GM11168 (cell line): ENCODE results near the gene ZNF593OS.

ENCODE experiments used
- in situ Hi-C: fragments of 300-500 bp; cut with MboI; formaldehyde crosslinking; loops from one replicate; pipeline ENCODE4 v1.12.0; 2022; ENCODE audit warnings: low sequenced_read_pairs; ENCODE audit not compliant: unreplicated experiment

Gene ZNF593OS

DNA sequence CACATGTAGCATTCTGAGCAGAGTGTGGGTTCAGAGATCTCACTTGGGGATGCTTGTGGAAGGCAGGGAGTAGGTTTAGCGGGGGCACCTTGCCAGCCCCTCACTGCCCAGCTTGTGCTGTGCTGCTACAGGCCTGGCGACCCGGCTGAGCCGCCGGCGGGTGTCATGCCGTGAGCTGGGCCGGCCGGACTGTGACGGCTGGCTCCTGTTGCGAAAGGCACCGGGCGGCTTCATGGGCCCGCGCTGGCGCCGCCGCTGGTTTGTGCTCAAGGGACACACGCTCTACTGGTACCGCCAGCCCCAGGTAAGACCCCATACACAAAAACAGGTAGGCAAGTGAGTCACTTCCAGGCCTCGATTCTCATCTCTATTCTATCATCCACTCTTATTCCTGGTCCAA, 13.3 kb upstream of the ZNF593OS start:
- in situ Hi-C loops, result no loop called here

DNA sequence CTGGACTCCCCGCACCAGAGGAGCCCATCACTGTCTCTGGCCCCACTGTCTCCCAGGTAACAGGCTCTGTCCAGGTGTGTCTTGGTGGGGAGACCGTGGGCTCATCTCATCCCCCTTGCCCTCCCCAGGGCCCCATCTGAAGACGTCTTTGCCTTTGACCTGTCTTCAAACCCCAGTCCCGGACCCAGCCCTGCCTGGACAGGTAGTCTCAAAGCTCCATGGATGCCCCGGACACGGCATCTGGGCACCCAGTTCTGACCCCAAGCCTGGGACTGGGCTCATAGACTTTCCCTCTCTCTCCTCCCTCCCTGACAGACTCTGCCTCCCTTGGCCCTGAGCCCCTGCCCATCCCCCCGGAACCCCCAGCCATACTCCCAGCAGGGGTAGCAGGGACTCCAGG, 12.5 kb upstream of the ZNF593OS start:
- in situ Hi-C loops, result no loop called here

DNA sequence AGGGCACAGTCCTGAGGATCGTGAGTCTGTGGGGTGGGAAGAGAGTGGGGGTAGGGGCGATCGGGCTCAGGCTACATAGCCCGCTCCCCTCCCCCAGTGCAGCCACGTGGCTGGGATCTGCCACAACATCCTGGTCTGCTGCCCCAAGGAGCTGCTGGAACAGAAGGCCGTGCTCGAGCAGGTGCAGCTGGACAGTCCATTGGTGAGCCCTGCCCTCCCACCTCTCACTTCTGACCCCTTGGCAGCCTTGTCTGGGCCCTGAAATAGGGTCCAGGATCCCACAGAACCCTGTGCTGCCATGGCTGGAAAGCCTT, 10.7 kb upstream of the ZNF593OS start:
- in situ Hi-C loops, result no loop called here

DNA sequence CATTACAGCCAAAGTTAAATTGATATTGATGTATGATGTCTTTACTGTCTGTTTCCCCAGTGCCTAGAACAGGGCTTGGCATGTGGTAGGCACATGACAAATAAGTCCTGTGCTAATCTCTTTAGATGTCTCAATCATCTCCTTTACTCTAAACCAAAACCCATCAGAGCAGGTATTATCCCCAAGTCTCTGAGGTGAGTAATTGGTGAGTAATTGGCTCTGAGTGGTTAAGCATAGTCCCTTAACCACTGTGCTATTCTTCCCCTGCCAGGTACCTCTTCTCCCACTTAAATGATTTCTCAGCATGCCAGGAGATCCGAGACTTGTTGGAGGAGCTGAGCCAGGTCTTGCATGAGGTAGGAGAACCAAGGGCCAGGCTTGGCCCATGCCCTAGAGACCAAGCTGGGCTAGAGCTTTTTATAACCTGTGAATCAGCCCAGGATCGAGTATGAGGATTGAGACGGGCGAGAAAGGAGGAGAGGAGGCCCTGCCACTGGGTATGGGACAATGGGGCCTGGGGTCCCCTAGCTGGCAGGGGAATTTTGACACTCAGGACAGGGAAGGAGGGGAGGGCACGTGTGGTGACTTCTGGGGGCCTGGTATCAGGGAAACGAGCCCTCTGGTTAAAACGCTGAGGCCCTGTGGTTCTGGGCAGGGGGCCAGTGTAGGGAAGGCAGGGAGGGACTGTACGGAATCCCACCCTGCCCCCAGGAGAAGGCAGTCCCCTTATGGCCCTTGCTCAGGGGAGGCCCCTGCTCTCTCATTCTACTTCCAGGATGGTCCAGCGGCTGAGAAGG, 10.2 kb upstream of the ZNF593OS start:
- in situ Hi-C loops, result no loop called here

DNA sequence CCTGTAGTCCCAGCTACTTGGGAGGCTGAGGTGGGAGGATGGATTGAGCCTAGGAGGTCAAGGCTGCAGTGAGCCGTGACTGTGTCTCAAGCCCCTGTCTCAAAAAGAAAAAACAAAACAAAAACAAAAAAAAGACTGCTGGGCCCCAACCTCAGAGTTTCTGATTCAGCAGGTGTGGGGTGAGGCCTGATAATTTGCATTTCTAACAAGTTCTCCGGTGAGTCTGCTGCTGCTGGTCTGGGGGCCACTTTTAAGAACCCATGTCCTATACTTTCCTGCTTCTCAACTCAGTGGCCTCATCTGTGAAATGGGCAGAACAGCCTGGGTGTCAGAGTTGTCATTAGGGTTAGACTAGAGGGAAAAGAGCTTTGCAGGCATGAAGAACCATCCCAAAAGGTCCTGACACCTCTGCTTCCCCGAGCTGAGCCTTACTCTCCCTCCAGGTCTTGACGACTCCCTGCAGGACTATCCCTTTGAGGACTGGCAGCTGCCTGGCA, 8.4 kb upstream of the ZNF593OS start:
- in situ Hi-C loops, result no loop called here

DNA sequence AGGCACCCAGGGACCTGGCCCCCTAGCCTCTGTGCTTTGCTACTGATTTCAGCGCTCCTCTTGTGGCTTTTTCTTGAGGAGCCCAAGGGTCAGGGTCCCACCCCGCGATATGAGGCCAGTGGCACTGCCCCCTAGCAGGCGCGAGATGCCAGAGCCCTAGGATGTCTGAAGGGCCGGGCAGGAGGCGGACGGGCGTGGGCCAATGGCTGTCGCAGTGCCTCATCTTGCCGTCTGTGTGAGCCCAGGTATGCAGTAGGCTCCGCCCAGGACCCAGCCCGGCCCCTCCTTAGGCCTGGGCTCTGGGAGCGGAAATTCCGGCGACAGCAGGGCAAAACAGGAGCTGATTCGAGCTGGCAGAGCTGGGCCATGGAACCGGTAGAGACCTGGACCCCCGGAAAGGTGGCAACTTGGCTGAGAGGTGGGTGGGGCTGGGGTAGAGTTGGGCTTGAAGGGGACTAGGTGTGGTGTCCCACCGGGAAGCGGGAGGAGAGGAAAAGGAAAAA, 5.6 kb upstream of the ZNF593OS start, which contains the start of gene CNKSR1:
TSS of gene CNKSR1 (plus strand) at position 310 of the 503 bp plus-strand sequence. CDS start at position 367, 57 bp downstream.
- in situ Hi-C loops, result no loop called here

DNA sequence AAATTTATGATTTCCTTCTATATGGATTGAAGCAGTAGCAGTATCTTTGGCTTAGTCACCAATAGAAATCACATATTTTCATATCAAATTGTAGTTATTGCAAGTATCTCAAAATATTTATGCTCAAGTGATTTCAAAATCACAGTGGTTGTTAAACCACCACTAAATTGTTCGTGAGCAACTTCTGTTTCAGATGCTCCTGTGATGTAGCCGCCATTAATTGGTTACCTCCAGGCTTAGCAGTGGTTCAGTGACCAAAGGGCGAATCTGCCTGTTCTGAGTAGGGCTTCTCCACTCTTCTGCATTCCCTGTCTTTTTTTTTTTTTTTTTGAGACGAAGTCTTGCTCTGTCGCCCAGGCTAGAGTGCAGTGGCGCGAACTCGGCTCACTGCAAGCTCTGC, 3.7 kb upstream of the ZNF593OS start:
- in situ Hi-C loops, result no loop called here

DNA sequence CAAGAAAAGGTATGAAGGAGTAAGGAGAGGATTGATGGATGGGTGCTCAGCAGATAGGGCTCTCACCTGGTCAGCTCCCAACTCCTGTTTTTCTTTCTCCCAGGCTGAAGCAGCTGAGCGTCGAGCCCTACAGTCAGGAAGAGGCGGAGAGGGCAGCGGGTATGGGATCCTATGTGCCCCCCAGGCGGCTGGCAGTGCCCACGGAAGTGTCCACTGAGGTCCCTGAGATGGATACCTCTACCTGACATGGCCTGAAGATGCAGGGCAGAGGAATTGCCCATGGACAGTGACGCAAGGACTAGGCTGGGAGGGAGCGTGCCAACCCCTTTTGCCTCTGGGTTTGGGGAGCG, 1.2 kb downstream of the ZNF593OS start:
- in situ Hi-C loops, result no loop called here

DNA sequence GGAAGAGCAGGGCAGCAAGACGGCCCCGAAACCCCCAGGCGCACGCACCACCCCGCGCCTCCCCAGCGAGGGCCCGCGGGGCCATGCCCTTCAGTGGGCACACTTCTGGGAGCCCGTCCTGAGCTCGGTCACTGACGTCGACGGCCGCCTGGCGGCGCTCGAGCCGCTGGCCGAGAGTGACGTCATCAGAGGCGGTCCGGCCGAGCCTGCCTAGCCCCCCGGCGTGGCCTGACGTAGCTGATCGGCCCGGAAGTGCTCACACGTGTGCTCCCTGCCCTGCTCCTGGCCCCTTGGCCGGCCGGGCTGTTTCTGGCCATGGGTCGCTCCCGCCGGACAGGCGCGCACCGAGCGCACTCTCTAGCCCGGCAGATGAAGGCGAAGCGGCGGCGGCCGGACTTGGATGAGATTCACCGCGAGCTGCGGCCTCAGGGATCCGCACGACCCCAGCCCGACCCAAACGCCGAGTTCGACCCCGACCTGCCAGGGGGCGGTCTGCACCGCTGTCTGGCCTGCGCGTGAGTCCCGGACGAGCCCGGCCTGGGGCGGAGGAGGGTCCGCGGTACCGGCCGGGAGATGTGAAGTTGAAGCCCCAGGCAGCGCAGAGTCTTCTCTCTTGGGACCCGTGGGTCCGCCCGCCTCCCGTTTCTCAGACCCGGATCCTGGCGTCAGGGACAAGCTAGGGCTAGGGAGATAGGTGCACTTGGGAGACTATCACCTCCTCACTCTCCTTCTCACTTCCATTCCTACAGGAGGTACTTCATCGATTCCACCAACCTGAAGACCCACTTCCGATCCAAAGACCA, 1.8 kb downstream of the ZNF593OS start, which contains the start of gene ZNF593:
TSS of gene ZNF593 (plus strand) at position 240 of the 803 bp plus-strand sequence. CDS start at position 316, 76 bp downstream.
- in situ Hi-C loops, result no loop called here

DNA sequence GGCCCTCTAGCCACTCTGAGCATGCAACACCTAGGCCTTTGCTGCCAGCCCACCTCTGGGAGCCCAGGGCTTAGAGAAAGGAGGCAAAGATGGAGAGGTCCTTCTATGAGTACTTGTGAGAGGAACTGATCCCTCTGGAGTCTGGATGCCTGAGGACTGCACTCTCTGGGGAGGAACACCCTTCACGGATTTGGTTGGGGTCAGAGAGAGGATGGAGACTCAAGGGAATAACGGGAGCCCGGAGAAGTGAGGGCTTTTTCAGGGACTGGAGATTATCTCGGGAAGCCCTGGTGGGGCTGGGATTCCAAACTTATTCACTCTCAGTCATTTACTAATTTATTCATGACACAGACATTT, 2.5 kb downstream of the ZNF593OS start:
- in situ Hi-C loops, result no loop called here

DNA sequence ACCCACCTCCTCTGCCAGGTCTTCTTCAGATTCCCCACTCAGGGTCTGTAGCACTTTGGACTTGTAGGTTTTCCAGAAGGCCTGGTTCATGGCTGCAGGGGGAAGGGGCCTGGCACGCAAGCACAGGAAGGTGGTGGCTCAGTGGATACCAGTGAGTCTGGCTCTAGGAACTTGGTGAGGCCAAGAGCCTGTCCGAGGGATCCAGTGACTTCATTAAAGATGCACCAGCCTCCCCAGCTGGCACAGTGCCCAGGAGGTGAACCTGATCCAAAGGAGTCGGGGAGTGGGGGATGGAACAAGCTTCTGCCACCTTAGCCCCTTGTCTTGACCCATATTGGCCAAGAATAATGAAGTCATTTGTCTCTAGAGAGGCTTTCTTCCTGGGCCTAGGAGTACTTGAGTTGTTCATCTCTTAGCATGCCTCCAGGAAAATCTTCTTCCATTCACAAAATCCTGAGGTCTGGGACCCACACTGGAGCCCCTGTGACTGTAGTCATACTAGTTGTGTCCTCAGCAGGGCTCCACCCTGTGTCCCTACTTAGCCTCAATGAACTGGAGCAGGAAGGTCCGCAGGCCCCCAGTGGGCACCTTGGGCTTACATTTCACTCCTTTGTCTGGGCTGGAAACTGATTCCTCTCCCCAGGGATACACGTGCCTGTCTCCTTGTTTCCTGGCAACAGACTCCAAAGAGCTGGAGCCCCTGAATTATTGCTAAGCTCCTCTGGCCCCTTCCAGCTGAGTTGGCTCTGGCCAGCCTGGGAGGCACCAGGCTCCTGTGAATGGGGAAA, 3.0 kb downstream of the ZNF593OS start, which contains the start of gene C1orf232:
TSS of gene C1orf232 (minus strand) at position 554 of the 788 bp plus-strand sequence. CDS start at position 90, 464 bp downstream.
- in situ Hi-C loops, result no loop called here

DNA sequence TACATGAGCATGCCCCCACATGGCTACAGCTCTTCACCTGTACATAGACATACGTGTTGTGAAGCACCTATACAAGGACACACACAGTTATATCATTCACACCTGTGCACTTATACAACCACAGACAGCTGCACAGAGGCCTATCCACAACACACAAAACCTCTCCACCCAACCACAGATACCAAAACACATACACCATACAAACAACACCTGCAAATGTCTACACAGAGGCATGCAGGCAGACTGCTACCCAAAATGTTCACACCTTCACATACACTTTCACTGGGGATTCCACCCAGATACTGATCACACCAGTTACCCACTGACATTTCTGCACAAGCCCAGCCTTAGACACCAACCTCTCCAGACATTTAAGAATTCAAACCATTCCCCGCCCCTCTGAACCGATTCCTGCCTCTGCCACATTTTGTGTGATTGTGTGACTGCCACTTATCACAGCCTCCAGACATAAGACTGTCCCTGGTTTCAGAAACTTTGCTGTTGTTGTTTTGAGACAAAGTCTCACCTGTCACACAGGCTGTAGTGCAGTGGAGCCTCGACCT, 4.8 kb downstream of the ZNF593OS start:
- in situ Hi-C loops, result no loop called here

DNA sequence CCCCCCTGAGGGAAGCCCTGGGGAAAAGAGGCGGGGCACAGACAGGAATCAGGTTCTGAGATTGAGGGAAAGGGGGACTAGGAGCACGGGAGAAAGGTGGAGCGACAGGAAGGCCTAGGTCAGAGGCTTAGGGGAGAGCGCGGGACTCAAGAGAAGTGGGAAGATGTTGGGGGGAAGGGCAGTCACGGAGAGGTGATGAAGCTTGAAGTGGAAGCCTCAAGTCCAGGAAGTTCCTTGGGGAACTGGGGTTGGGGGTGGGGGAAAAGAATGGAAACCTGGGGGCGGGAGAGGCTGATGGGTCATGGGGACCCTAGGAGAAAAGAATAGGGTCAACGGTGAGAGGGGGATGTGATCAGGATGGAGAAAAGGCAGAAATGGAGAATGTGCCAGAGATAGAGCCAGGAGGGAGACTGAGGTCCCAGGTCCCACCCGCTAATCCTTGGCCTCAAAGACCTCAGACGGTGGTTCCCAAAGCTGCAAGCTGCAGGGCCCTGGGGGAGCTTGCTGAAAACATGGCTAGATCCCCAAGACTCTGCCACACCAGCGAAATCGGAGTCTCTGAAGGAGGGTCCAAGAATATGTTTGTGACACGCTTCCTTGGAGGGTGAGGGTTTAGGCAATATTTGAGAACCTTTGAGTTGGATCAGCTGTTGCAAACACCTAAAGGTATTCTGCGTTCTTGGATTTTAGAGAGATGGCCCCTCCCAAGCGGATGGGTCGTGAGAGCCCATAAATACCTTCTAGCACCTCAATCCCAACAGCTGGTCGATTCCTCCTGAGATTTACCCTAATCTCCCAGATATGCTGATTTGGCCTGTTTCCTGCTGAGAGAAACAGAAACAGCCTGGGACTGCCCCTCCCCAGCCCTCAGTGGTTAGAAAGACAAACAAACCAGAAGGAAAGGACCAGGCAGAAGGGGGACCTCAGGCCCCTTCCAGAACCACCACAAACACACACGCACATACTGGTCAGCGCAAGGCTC, 6.5 kb downstream of the ZNF593OS start:
- in situ Hi-C loops, result no loop called here

DNA sequence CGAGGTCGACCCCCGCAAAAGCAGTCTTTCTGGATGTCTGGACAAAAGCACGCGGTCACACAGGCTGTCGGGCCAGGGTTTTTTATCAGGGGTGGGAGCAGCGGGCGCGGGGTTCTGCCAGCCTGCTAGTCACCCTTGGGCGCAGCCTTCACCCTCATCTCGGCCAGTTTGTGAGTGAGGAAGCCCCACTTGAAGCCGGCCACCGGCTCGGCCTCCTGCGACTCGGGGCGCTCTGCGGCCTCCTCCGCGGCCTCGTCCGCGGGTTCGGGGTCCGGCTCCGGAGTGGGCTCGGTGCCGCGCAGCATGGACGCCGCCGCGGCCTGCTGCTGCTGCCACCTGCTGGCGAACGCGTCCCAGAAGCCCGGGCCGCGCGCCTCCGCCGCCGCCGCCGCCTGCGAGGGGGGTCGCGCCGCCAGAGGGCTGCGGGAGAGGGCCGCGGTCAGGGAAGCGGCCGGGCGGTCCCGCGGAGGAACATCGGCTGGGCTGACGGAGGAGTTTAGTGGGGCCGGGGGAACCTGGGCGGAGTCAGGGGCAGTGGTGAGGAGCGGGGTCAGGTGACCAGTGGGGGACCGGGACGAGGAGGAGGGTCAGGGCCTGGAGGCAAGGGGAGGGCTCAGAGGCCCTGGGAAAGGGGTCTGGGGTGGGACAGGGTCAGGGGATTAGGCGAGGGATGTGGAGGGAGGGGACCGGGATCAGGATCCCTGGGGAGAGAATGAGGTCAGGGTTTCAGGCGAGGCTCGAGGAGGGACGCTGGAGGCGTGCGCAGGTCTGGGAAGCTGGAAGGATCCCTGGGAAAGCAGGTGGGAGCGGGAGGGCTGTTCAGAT, 7.4 kb downstream of the ZNF593OS start:
- in situ Hi-C loops, result no loop called here

DNA sequence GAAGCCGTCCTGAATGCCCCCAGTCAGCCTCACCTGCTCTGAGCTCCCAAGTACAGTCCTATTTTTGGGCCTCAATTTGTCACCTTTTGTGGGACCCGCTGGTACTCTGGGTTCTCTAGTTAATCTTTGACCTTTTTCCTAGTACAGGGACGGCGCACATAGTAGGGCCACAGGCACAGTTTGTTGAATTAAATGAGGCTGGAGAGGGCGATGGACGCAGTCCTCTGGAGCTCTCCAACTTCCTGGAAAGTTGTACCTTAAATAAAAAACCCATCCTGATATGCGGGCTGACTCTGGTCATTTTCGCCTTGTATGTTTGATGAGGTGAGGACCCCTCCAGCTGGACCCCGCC, 8.0 kb downstream of the ZNF593OS start:
- in situ Hi-C loops, result no loop called here

DNA sequence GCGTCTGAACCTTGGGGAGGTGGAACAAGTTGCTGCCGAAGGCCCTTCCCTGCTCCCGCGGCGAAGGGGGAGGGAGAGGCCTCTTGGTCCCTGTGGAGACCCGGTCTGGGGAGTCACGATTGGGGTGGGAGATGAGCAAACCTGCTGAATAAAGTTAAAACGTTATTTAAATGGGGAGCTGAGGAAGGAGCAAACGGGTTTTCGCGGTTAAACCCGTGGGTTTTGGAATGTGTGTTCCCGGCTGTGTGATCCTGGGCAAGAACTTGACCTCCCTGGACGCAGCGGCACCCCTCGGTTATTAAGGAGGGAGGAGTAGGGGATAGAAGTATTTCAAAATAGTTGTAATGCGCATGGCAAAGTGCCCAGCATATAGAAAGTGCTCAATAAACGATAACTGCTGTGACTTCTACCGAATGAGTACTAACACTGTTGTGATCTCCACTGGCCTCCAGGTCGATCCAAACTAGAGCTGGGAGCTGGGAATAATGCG, 9.4 kb downstream of the ZNF593OS start:
- in situ Hi-C loops, result no loop called here

DNA sequence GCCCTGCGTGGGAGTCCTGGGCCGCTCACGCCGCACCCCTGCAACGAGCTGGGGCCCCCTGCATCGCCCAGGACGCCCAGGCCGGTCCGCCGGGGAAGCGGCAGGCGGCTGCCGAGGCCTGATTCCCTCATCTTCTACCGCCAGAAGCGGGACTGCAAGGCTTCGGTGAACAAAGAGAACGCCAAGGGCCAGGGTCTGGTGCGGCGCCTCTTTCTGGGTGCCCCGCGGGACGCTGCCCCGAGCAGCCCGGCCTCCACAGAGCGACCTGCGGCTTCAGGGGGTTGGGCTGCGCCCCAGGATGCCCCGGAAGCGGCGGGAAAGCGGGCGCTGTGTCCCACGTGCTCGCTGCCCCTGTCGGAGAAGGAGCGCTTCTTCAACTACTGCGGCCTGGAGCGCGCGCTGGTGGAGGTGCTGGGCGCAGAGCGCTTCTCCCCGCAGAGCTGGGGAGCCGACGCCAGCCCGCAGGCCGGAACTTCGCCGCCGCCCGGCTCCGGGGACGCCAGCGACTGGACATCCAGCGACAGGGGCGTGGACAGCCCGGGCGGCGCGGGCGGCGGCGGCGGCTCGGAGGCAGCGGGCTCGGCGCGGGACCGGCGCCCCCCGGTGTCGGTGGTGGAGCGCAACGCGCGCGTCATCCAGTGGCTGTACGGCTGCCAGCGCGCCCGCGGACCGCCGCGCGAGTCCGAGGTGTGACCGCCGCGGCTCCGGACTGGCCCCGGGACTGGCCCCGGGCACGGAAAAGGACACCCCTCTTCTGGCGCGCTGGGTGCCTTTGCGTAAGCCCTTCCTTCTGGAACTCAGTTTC, 10.0 kb downstream of the ZNF593OS start:
- in situ Hi-C loops, result no loop called here
